Endothelial cell of umbilical vein (primary cell): Measurements from ENCODE around the gene PHEX. TPM values are rescaled to one million over a fixed set of nuclear protein-coding genes. Genes with fewer than 3 reads are reported as not detected.

Source experiments
- BruUV-seq: library from RNA; stranded (reverse); fragments of 400-500 nt; replicated peaks from 2 replicates; lab custom pipeline; 2021; lab: Mats Ljungman, UMichigan
- CTCF ChIA-PET: fragments of 300-600, 350-600 bp; sonication (Branson Sonifier 250); formaldehyde crosslinking; loops from one replicate; lab custom pipeline; 2021; ENCODE audit warnings: antibody characterized with exemption, inconsistent platforms; lab: Charles Lee
- POLR2A ChIA-PET: fragments of 300-600, 350-600 bp; sonication (Branson Sonifier 250); formaldehyde crosslinking; loops from one replicate; lab custom pipeline; 2021; ENCODE audit warnings: antibody characterized with exemption, inconsistent platforms; lab: Charles Lee
- DNase-seq: peaks from one replicate; pipeline ENCODE4 v3.0.0-alpha.2; 2011; ENCODE audit warnings: low read depth, low spot score
- FAIRE-seq: peaks from 2 replicates; lab custom pipeline; 2011; peaks lifted over from hg19 to GRCh38; lab: Jason Lieb, UNC
- H2AFZ ChIP-seq: 2 replicates; pipeline ENCODE4 v1.6.0; 2012; ENCODE audit warnings: low read depth, low read length, control low read depth, inconsistent platforms
- H3K27ac ChIP-seq: 2 replicates; pipeline ENCODE4 v1.5.1; 2011; ENCODE audit warnings: low read depth, mild to moderate bottlenecking, control low read depth, low read length, moderate library complexity; ENCODE audit not compliant: insufficient read depth
- H3K27me3 ChIP-seq, 2 experiments: 2 replicates each; pipeline versions ENCODE4 v1.6.0 to v1.6.1; 2011; ENCODE audit warnings: low read length in 2 of 2, mixed read lengths in 1 of 2; ENCODE audit not compliant: control insufficient read depth in 2 of 2, insufficient read depth in 2 of 2
- H3K36me3 ChIP-seq, 2 experiments: 2 replicates in 1 of 2; 3 replicates in 1 of 2; pipeline ENCODE4 v1.5.1; 2011; ENCODE audit warnings: low read length in 2 of 2, mild to moderate bottlenecking in 1 of 2, moderate library complexity in 1 of 2; ENCODE audit not compliant: control insufficient read depth in 2 of 2, insufficient read depth in 2 of 2; ENCODE audit errors: extremely low read depth in 1 of 2
- H3K4me1 ChIP-seq: 3 replicates; pipeline ENCODE4 v1.5.1; 2011; ENCODE audit warnings: mild to moderate bottlenecking, low read length; ENCODE audit not compliant: control insufficient read depth, insufficient read depth; ENCODE audit errors: extremely low read depth
- H3K4me2 ChIP-seq: 2 replicates; pipeline ENCODE4 v1.6.1; 2011; ENCODE audit warnings: low read length, control low read depth, mixed read lengths; ENCODE audit not compliant: insufficient read depth
- H3K4me3 ChIP-seq, 3 experiments: fragments of 200-600 bp in 1 of 3; sonication (generic), shearing (Covaris generic) in 1 of 3; replicated peaks in 1 of 3; 2 replicates each; pipeline ENCODE4 v1.5.1; 2011 to 2016; ENCODE audit warnings: control low read depth in 3 of 3, low read length in 3 of 3, mild to moderate bottlenecking in 2 of 3, inconsistent platforms in 1 of 3, low read depth in 1 of 3, moderate library complexity in 1 of 3; ENCODE audit not compliant: insufficient read depth in 1 of 3
- H3K79me2 ChIP-seq: 2 replicates; pipeline ENCODE4 v1.6.0; 2012; ENCODE audit warnings: low read length, inconsistent platforms; ENCODE audit not compliant: control insufficient read depth, insufficient read depth
- H3K9ac ChIP-seq: replicated peaks from 2 replicates; pipeline ENCODE3; 2011; ENCODE audit warnings: low read length, control low read depth; ENCODE audit not compliant: insufficient read depth; ENCODE audit errors: extremely low read depth
- H3K9me1 ChIP-seq: replicated peaks from 3 replicates; pipeline ENCODE4 v1.6.0; 2011; ENCODE audit warnings: mild to moderate bottlenecking, low read length; ENCODE audit not compliant: control insufficient read depth, insufficient read depth; ENCODE audit errors: extremely low read depth
- H3K9me3 ChIP-seq: replicated peaks from 2 replicates; pipeline ENCODE4 v1.5.1; 2012; ENCODE audit warnings: low read length, inconsistent platforms; ENCODE audit not compliant: control insufficient read depth, insufficient read depth
- H4K20me1 ChIP-seq: replicated peaks from 2 replicates; pipeline ENCODE3; 2011; ENCODE audit warnings: mild to moderate bottlenecking, low read length; ENCODE audit not compliant: control insufficient read depth, insufficient read depth; ENCODE audit errors: extremely low read depth
- EZH2 ChIP-seq: IDR thresholded peaks from 2 replicates; pipeline ENCODE4 v1.6.1; 2012; ENCODE audit warnings: borderline replicate concordance, low read depth, mild to moderate bottlenecking, moderate library complexity, low read length, inconsistent platforms; ENCODE audit not compliant: severe bottlenecking
- FOS ChIP-seq: IDR thresholded peaks from 2 replicates; pipeline ENCODE4 v1.6.1; 2011; ENCODE audit warnings: mild to moderate bottlenecking, low read length, moderate library complexity, borderline replicate concordance; ENCODE audit not compliant: insufficient read depth
- GATA2 ChIP-seq: IDR thresholded peaks from 2 replicates; pipeline ENCODE4 v1.7.0; 2011; ENCODE audit warnings: low read depth, mild to moderate bottlenecking, moderate library complexity, mixed read lengths, low read length; ENCODE audit not compliant: insufficient read length, insufficient read depth
- JUN ChIP-seq: IDR thresholded peaks from 2 replicates; pipeline ENCODE4 v1.6.1; 2011; ENCODE audit warnings: borderline replicate concordance, low read depth; ENCODE audit not compliant: insufficient read length, insufficient read depth
- MYC ChIP-seq: IDR thresholded peaks from one replicate; pipeline ENCODE4 v1.6.1; 2011; ENCODE audit warnings: mild to moderate bottlenecking, low read depth, low read length
- POLR2A ChIP-seq: IDR thresholded peaks from 2 replicates; pipeline ENCODE4 v1.6.1; 2012; ENCODE audit warnings: low read depth, mild to moderate bottlenecking, control low read depth, low read length
- POLR2AphosphoS5 ChIP-seq: IDR thresholded peaks from 2 replicates; pipeline ENCODE4 v1.6.1; 2012; ENCODE audit warnings: low read depth, mild to moderate bottlenecking, control low read depth, low read length, moderate library complexity; ENCODE audit not compliant: insufficient read depth
- dilution Hi-C: fragments of 300-500 bp; cut with MboI; formaldehyde crosslinking; loops from one replicate; pipeline ENCODE4 v1.15.0; 2019; ENCODE audit warnings: low sequenced_read_pairs; ENCODE audit not compliant: extremely low pct_ligation_motif_present
- intact Hi-C: fragments of 100-400 bp; cut with micrococcal nuclease; formaldehyde crosslinking; loops from one replicate; pipeline ENCODE4 v1.10.0; 2022
- polyA plus RNA-seq, 4 experiments: library from polyadenylated mRNA; depleted of rRNA in 3 of 4; stranded (reverse) in 3 of 4; unstranded in 1 of 4; fragments of >200 nt; gene quantifications; 2 replicates each; pipeline versions ENCODE4 v1.2.1 to v1.2.3, GENCODE V29; 2011 to 2012; ENCODE audit warnings: missing spikeins in 1 of 4
- total RNA-seq: library from RNA; stranded (reverse); gene quantifications from 2 replicates; pipeline ENCODE4 v1.2.3, GENCODE V29; 2021
- TF ChIP-seq, protein P1 (sequence below), 2 donors: IDR thresholded peaks; 1 replicate in 1 of 2; 2 replicates in 1 of 2; pipeline ENCODE4 v1.5.1; 2011; ENCODE audit warnings: low read length in 2 of 2, mild to moderate bottlenecking in 2 of 2, moderate library complexity in 2 of 2, control low read depth in 1 of 2, inconsistent platforms in 1 of 2, low read depth in 1 of 2; ENCODE audit not compliant: insufficient read depth in 1 of 2; ENCODE audit errors: extremely low read depth in 1 of 2
- TF ChIP-seq, protein P2 (sequence below): IDR thresholded peaks from 2 replicates; pipeline ENCODE4 v1.6.1; 2011; ENCODE audit not compliant: insufficient read depth, insufficient read length

PHEX gene
- total and polyA plus RNA-seq, 2 donors (not counting 3 experiments of a cell fraction or from before 2014, with no cell fraction given) = 0.07 to 0.44 TPM

DNA sequence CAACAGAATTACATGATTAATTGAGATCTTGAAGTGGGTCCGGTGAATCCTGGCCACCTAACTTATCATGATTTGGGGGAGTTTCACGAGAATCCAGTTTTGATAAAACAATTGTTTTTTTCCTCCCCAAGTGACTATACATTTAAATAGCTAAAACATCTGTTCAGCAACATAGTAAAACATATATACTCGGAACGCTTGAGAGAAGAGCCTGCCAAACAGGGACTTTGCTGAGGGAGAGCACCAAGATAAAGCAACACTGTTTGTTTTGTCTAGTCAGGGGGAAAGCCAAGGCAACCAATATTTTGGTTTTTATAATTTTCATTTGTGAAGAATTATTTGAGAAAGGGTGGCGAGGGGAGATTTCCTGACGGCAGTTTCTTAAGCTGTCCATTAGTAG, 381 bp downstream of the PHEX start:
- dilution Hi-C loops = no loop called here
- no peak for FAIRE-seq
- BruUV-seq = no TSS peak

More for the DNA sequence above, 381 bp downstream of the PHEX start:
- Histone ChIP-seq H3K27me3 (no peaks in the 10 kb centered on the region), H3K4me1 (no peaks in the 10 kb centered on the region), H3K9ac (no peak overlapping the region), H2AFZ (no peak overlapping the region), H3K4me2 (no peak overlapping the region), H3K9me1 (no peaks in the 10 kb centered on the region), H3K9me3 (no peaks in the 10 kb centered on the region), H3K27ac (no peak overlapping the region), H3K36me3 (no peaks in the 10 kb centered on the region), H3K79me2 (no peaks in the 10 kb centered on the region), H4K20me1 (no peaks in the 10 kb centered on the region), H3K4me3 (no peak overlapping the region)
- CTCF ChIA-PET = no interaction called here
- TF ChIP-seq EZH2 (no peak), MYC (no peak), JUN (no peak), POLR2AphosphoS5 (no peak), FOS (no peak), GATA2 (no peak), POLR2A (no peak)
- TF ChIP-seq, protein P1, sequence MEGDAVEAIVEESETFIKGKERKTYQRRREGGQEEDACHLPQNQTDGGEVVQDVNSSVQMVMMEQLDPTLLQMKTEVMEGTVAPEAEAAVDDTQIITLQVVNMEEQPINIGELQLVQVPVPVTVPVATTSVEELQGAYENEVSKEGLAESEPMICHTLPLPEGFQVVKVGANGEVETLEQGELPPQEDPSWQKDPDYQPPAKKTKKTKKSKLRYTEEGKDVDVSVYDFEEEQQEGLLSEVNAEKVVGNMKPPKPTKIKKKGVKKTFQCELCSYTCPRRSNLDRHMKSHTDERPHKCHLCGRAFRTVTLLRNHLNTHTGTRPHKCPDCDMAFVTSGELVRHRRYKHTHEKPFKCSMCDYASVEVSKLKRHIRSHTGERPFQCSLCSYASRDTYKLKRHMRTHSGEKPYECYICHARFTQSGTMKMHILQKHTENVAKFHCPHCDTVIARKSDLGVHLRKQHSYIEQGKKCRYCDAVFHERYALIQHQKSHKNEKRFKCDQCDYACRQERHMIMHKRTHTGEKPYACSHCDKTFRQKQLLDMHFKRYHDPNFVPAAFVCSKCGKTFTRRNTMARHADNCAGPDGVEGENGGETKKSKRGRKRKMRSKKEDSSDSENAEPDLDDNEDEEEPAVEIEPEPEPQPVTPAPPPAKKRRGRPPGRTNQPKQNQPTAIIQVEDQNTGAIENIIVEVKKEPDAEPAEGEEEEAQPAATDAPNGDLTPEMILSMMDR (IDR thresholded peaks at IDR 0.05; ENCODE audit: extremely low read depth in 1 of 2, insufficient read depth in 1 of 2, low read depth in 1 of 2, low read length in 2 of 2) = no peak
- TF ChIP-seq, protein P2, sequence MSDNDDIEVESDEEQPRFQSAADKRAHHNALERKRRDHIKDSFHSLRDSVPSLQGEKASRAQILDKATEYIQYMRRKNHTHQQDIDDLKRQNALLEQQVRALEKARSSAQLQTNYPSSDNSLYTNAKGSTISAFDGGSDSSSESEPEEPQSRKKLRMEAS = no peak
- no peak for DNase-seq
- intact Hi-C loops = no loop called here
- POLR2A ChIA-PET = no interaction called here
